ENCODE data around the gene HINFP. TPM values are rescaled to one million over a fixed set of nuclear protein-coding genes. Genes with fewer than 3 reads are reported as not detected.

HINFP gene
- total RNA-seq: 39.6 and 44.2 TPM in 2 replicates

- intact Hi-C loops (cut with micrococcal nuclease): loop anchor here (1.0 kb wide), 8 partner anchors 14 to 213 kb away; partner anchors contain the start of genes C2CD2L, HYOU1, RNF26 and RPS25
Measured at GRCh38 chr11:119121008-119121810, at the start of gene HINFP. HINFP (plus strand) TSS chr11:119121580; CDS start chr11:119126945, 5,365 bp downstream.

DNA sequence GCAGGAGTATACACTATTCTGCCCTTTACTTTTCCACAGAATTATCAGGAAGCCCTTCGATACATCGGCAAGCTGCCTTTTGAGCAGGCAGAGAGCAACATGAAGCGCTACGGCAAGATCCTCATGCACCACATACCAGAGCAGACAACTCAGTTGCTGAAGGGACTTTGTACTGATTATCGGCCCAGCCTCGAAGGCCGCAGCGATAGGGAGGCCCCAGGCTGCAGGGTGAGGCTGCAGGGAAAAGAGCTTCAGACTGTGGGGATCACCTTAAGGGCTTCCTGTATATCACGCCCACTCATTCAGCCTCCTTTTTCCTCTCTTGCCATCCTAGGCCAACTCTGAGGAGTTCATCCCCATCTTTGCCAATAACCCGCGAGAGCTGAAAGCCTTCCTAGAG is 43.5 kb upstream of the HINFP start:
- intact Hi-C loops (cut with micrococcal nuclease): no loop called here

GRCh38 chr11:119078675-119079420 is 42.5 kb upstream of the HINFP start:
- intact Hi-C loops (cut with micrococcal nuclease): no loop called here

- intact Hi-C loops (cut with micrococcal nuclease): no loop called here
Measured at GRCh38 chr11:119081682-119082260, 39.6 kb upstream of the HINFP start.

DNA sequence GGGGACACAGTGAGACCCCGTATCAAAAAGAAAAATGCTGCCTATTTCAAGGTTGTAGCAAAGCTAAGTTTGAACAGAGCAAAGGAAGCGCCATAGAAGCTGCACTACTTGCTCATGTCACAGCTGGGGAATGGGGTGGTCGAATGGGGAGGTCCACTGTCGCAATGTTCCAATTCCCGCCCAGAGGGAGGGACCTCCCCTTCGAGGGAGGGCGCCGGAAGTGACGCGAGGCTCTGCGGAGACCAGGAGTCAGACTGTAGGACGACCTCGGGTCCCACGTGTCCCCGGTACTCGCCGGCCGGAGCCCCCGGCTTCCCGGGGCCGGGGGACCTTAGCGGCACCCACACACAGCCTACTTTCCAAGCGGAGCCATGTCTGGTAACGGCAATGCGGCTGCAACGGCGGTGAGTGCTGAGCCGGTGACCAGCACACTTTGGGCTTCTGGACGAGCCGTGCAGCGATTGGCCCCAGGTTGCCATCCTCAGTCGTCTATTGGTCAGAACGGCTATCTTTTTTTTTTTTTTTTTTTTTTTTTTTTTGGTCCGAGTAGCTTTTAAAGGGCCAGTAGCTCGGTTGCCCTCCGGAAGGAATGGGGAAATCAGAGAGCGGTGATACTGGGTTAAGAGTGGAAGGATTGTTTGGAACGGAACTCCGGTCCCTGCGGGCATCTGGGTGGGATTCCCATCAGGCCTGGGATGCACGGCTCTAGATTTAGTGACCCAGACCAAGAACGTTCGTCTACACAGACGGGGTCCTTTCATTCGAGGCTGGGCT is 36.5 kb upstream of the HINFP start, which contains the start of gene HMBS:
Gene HMBS (plus strand): TSS at position 219 of the 774 bp plus-strand sequence. CDS start 153 bp downstream, at position 372.
- intact Hi-C loops (cut with micrococcal nuclease): loop anchor here (1.0 to 2.0 kb wide), 5 partner anchors 10 to 36 kb away; partner anchors contain the start of genes DPAGT1, HINFP, HYOU1 and VPS11

- intact Hi-C loops (cut with micrococcal nuclease): loop anchor here (1.0 to 2.0 kb wide), 4 partner anchors 10 to 36 kb away; partner anchors contain the start of genes DPAGT1, HINFP and HYOU1
Measured at GRCh38 chr11:119085437-119085847, 35.9 kb upstream of the HINFP start.

DNA sequence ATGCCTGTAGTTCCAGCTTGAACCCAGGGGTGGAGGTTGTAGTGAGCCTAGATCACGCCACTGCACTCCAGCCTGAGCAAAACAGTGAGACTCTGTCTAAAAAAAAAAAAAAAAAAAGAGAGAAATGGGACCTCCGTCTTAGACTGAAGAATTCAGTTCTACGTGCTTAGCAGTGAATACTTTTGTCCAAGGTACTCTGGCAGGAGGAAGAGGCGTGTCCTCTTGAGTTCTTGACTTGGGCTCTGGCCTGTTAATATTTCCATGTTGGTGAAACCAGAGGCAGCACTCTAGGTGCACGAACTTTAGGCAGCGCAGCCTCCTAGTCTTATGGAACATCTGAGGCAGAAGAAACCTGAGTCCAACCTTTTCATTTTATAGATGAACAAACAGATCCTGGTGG is 34.3 kb upstream of the HINFP start:
- intact Hi-C loops (cut with micrococcal nuclease): no loop called here

- intact Hi-C loops (cut with micrococcal nuclease): no loop called here
Measured at GRCh38 chr11:119087747-119088241, 33.6 kb upstream of the HINFP start.

GRCh38 chr11:119088406-119088805 is 33.0 kb upstream of the HINFP start:
- intact Hi-C loops (cut with micrococcal nuclease): no loop called here

GRCh38 chr11:119089319-119089718 is 32.1 kb upstream of the HINFP start:
- intact Hi-C loops (cut with micrococcal nuclease): no loop called here

DNA sequence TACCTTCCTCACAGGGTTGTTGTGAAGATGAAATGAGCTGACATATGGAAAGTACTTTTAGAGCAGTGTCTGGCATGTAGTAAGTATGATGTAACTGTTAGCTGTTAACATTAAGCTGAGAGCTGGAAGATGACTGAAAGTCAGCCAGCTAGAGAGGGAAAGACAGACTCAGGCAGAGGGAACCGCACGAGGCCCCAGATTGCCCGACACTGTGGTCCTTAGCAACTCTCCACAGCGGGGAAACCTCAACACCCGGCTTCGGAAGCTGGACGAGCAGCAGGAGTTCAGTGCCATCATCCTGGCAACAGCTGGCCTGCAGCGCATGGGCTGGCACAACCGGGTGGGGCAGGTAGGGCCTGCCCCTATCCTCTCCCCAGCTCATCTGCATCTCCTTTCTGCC is 30.2 kb upstream of the HINFP start:
- intact Hi-C loops (cut with micrococcal nuclease): loop anchor here (10.0 kb wide), 1 partner anchor 656 kb away; the partner anchor contains the start of gene KMT2A

DNA sequence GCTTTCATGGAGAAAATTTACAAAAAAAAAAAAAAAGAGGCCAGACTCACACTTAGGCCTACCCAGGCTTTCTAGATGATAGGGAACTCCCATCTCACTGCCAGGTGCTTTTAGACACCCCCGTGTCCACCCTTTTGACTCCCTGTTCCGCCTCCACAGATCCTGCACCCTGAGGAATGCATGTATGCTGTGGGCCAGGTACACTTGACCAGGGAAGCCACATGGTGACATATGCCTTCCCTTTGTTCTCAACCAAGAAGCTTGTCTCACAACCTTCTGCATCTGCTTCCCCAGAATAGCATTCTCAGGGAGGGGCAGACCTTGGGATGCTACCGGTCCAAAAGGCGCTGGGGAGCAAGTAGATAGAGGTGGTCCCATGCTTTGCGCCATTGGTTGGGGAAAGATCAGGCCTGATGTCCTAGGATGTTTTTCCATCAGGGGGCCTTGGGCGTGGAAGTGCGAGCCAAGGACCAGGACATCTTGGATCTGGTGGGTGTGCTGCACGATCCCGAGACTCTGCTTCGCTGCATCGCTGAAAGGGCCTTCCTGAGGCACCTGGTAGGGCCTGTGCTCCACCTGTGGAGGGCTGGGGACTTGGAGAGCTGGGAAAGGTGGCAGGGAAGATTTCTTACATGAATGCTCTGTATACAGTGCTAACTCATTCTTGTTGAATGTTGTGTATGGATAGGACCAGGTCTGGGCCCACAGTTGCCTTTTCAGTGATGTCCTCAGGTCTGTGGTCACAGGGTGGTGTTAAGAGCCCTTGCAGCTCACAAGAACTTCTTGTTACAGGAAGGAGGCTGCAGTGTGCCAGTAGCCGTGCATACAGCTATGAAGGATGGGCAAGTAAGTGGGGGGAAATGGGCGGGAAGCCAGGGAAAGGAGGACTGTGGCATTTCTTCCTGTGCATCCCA is 29.2 kb upstream of the HINFP start:
- intact Hi-C loops (cut with micrococcal nuclease): loop anchor here (10.0 kb wide), 1 partner anchor 657 kb away; the partner anchor contains the start of gene KMT2A

DNA sequence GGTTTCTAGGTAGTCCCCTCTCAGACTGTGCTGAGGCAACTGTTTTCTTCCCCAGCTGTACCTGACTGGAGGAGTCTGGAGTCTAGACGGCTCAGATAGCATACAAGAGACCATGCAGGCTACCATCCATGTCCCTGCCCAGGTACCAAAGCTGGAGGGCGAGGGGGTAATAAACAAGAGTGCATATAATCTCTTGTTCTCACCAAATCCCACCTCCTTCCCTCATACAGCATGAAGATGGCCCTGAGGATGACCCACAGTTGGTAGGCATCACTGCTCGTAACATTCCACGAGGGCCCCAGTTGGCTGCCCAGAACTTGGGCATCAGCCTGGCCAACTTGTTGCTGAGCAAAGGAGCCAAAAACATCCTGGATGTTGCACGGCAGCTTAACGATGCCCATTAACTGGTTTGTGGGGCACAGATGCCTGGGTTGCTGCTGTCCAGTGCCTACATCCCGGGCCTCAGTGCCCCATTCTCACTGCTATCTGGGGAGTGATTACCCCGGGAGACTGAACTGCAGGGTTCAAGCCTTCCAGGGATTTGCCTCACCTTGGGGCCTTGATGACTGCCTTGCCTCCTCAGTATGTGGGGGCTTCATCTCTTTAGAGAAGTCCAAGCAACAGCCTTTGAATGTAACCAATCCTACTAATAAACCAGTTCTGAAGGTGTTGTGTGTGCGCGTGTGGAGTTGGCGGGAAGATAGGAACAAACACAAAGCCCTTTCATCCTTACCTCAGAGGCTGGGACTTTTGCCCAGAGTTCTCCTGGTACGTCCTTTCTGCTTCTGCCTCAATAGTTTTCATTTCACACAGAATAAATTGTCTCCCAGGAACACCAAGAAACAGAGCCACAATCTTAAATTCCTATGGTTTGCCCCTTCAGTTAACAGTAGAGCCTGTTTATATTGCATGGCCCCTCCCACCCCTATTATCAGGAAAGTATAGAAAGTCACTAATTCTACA is 28.2 kb upstream of the HINFP start:
- intact Hi-C loops (cut with micrococcal nuclease): loop anchor here (10.0 kb wide), 1 partner anchor 658 kb away; the partner anchor contains the start of gene KMT2A

DNA sequence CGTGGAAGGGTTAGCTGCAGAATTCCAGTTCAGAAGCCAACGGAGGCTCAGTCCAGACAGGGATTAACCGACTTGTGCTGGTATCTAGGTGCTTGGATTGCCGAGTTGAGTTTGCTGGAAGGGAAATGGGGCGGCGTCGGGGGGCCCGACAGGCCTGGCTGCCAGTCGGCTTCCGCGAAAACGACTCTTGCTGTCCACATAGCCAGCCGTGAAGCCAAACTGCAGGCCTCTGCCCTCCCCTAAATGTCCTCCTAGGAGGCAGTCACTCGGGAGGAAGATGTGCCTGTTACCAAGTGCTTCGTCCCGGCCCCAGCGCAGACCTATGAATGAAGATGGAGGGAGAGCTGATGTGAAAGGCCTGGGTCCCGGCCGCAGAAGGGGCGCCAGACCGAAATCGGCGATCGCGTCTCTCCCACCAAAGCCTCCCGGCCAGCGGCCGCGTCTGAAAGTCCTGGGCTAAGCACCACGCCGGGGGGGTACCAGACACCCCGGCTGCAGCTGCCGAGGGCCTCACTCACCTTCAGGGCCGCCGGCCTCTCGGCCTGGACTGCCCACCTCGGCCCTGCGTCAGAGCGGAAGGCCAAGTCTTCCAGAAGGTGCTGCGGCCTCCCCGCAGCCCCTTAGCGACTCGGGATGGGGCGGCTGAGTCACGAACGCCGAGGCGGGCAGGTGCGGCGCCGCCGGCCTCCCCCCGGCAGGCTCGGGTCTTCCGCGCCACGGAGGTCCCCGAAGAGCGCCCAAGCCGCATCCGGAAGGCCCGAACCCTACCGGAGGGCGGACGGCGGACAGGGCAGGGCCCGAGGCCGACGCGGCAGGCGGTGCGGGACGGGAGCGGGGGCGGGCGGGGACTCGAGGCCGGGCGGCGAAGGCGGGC is 27.2 kb upstream of the HINFP start:
- intact Hi-C loops (cut with micrococcal nuclease): loop anchor here (1.0 to 10.0 kb wide), 3 partner anchors 8 to 659 kb away; partner anchors contain the start of genes CBL and KMT2A

DNA sequence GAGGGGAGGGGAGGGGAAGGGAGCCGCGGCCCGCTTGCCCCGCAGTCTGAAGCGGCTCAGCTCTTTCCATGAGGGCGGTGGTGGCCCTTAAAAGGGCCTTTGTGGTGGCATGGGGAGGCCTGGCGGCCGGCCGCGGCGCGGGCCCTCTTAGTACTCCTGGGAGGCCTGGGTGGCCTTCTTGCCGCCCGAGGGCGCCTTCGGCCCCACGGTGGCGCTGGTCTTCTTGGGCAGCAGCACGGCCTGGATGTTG is 26.6 kb upstream of the HINFP start:
- intact Hi-C loops (cut with micrococcal nuclease): loop anchor here (1.0 to 10.0 kb wide), 10 partner anchors 8 to 660 kb away; partner anchors contain the start of genes C2CD2L, CBL, HINFP and HYOU1

GRCh38 chr11:119095066-119095880 is 26.1 kb upstream of the HINFP start:
- intact Hi-C loops (cut with micrococcal nuclease): loop anchor here (1.0 to 10.0 kb wide), 9 partner anchors 10 to 660 kb away; partner anchors contain the start of genes C2CD2L, CBL, HINFP and HYOU1
